OCI-LY1 (cell line): ENCODE results near the gene MUC6.

Source experiments
- H2AFZ ChIP-seq: fragments of 200-600 bp; sonication (generic), shearing (Covaris generic); 2 replicates; pipeline ENCODE4 v1.6.0; 2014; ENCODE audit warnings: antibody characterized with exemption, mild to moderate bottlenecking, low read length
- H3F3A ChIP-seq: fragments of 200-600 bp; sonication (generic), shearing (Covaris generic); 2 replicates; pipeline ENCODE4 v1.6.0; 2014; ENCODE audit warnings: mild to moderate bottlenecking, antibody characterized with exemption, low read length, moderate library complexity; ENCODE audit not compliant: insufficient read depth
- H3K27ac ChIP-seq: fragments of 200-600 bp; sonication (generic); 2 replicates; pipeline ENCODE4 v1.5.1; 2014; ENCODE audit warnings: low read length, mixed run types, mild to moderate bottlenecking, low read depth; ENCODE audit not compliant: poor library complexity, severe bottlenecking
- H3K27me3 ChIP-seq: fragments of 200-600 bp; sonication (generic); 2 replicates; pipeline ENCODE4 v1.6.0; 2014; ENCODE audit warnings: antibody characterized with exemption, mild to moderate bottlenecking, low read length, moderate library complexity; ENCODE audit not compliant: insufficient read depth
- H3K36me3 ChIP-seq: fragments of 200-600 bp; sonication (generic); 2 replicates; pipeline ENCODE4 v1.6.1; 2014; ENCODE audit warnings: mild to moderate bottlenecking, antibody characterized with exemption, low read length, moderate library complexity, mixed read lengths; ENCODE audit not compliant: insufficient read depth
- H3K4me1 ChIP-seq: fragments of 200-600 bp; sonication (generic); 2 replicates; pipeline ENCODE4 v1.5.1; 2014; ENCODE audit warnings: mild to moderate bottlenecking, low read length, moderate library complexity; ENCODE audit not compliant: insufficient read depth, severe bottlenecking
- H3K4me2 ChIP-seq: fragments of 200-600 bp; sonication (generic), shearing (Covaris generic); 2 replicates; pipeline ENCODE4 v1.6.1; 2014; ENCODE audit warnings: low read length
- H3K4me3 ChIP-seq: fragments of 200-600 bp; sonication (generic); 2 replicates; pipeline ENCODE4 v1.5.1; 2014; ENCODE audit warnings: low read length, low read depth, mild to moderate bottlenecking, mixed read lengths; ENCODE audit not compliant: poor library complexity, severe bottlenecking
- H3K79me2 ChIP-seq: fragments of 200-600 bp; shearing (Covaris generic); 2 replicates; pipeline ENCODE4 v1.6.1; 2016; ENCODE audit warnings: mixed run types, low read length, mixed read lengths; ENCODE audit not compliant: insufficient read depth
- H3K9ac ChIP-seq: fragments of 200-600 bp; sonication (generic), shearing (Covaris generic); 2 replicates; pipeline ENCODE4 v1.6.1; 2014; ENCODE audit warnings: mild to moderate bottlenecking, low read length, mixed read lengths
- H3K9me2 ChIP-seq: fragments of 200-600 bp; sonication (generic), shearing (Covaris generic); 2 replicates; pipeline ENCODE4 v1.6.1; 2014; ENCODE audit warnings: low read depth, mild to moderate bottlenecking, low read length, mixed read lengths
- H3K9me3 ChIP-seq: fragments of 200-600 bp; shearing (Covaris generic); 2 replicates; pipeline ENCODE4 v1.6.1; 2014; ENCODE audit warnings: low read length, mixed read lengths
- H4K20me1 ChIP-seq: fragments of 200-600 bp; sonication (generic), shearing (Covaris generic); 2 replicates; pipeline ENCODE4 v1.6.0; 2016; ENCODE audit warnings: mild to moderate bottlenecking, low read length; ENCODE audit not compliant: insufficient read depth
- CTCF ChIP-seq: fragments of 200-600 bp; sonication (generic), shearing (Covaris generic); IDR thresholded peaks from 2 replicates; pipeline ENCODE4 v1.5.1; 2017; ENCODE audit warnings: mild to moderate bottlenecking, antibody characterized with exemption, low read length, moderate library complexity, mixed read lengths
- EZH2 ChIP-seq: fragments of 200-600 bp; sonication (generic), shearing (Covaris generic); IDR thresholded peaks from 2 replicates; pipeline ENCODE4 v1.8.0; 2017; ENCODE audit warnings: borderline replicate concordance, mixed run types, mild to moderate bottlenecking, antibody characterized with exemption, low read length, moderate library complexity, mixed read lengths

The MUC6 gene

GRCh38 chr11:1024597-1025409, 11.7 kb downstream of the MUC6 start:
- Histone ChIP-seq H3K4me1 (no peaks in the 10 kb centered on the region), H3F3A (no peaks in the 10 kb centered on the region), H3K4me3 (no peak overlapping the region), H3K36me3 (no peaks in the 10 kb centered on the region), H3K27me3 (no peaks in the 10 kb centered on the region), H3K9ac (no peak overlapping the region), H3K79me2 (no peaks in the 10 kb centered on the region), H2AFZ (no peak overlapping the region), H3K9me2 (no peaks in the 10 kb centered on the region), H3K9me3 (no peaks in the 10 kb centered on the region), H3K27ac (no peak overlapping the region), H3K4me2 (no peak overlapping the region), H4K20me1 (no peaks in the 10 kb centered on the region)
- TF ChIP-seq EZH2: no peak
- TF ChIP-seq CTCF: no peak

- H3K27ac ChIP-seq: no peak overlapping the region
- H3F3A ChIP-seq: no peaks in the 10 kb centered on the region
- H4K20me1 ChIP-seq: no peaks in the 10 kb centered on the region
- no peak overlapping the region for H3K4me2 ChIP-seq
- no peak overlapping the region for H2AFZ ChIP-seq
- no peaks in the 10 kb centered on the region for H3K9me2 ChIP-seq
- H3K9ac ChIP-seq: no peak overlapping the region
- no peaks in the 10 kb centered on the region for H3K79me2 ChIP-seq
- no peaks in the 10 kb centered on the region for H3K4me1 ChIP-seq
- H3K36me3 ChIP-seq: no peaks in the 10 kb centered on the region
- no peaks in the 10 kb centered on the region for H3K9me3 ChIP-seq
- no peak overlapping the region for H3K4me3 ChIP-seq
- H3K27me3 ChIP-seq: no peaks in the 10 kb centered on the region
- no peak for TF ChIP-seq EZH2
- TF ChIP-seq CTCF: no peak
Measured at GRCh38 chr11:1023811-1024596, 12.5 kb downstream of the MUC6 start.

- no peak overlapping the region for H3K4me2 ChIP-seq
- H3K9ac ChIP-seq: no peak overlapping the region
- no peaks in the 10 kb centered on the region for H3K9me2 ChIP-seq
- no peak overlapping the region for H2AFZ ChIP-seq
- H3K4me3 ChIP-seq: no peak overlapping the region
- H3K9me3 ChIP-seq: no peaks in the 10 kb centered on the region
- TF ChIP-seq EZH2: no peak
- H4K20me1 ChIP-seq: no peaks in the 10 kb centered on the region
- H3K27me3 ChIP-seq: no peaks in the 10 kb centered on the region
- no peaks in the 10 kb centered on the region for H3K36me3 ChIP-seq
- H3F3A ChIP-seq: no peaks in the 10 kb centered on the region
- no peaks in the 10 kb centered on the region for H3K4me1 ChIP-seq
- H3K27ac ChIP-seq: no peak overlapping the region
- no peaks in the 10 kb centered on the region for H3K79me2 ChIP-seq
Measured at GRCh38 chr11:1022908-1023810, 13.4 kb downstream of the MUC6 start.
